Femur (tissue), 1 donor: ENCODE measurements around the gene CDH24.
"Not testable (repeated sequence)": the region's sequence is repeated elsewhere in the genome, so short reads cannot be mapped to it uniquely, and the experiment has no call there.

Experiments
- DNase-seq: peaks from one replicate; pipeline ENCODE4 v3.0.0-alpha.2; 2017

Gene CDH24

DNA sequence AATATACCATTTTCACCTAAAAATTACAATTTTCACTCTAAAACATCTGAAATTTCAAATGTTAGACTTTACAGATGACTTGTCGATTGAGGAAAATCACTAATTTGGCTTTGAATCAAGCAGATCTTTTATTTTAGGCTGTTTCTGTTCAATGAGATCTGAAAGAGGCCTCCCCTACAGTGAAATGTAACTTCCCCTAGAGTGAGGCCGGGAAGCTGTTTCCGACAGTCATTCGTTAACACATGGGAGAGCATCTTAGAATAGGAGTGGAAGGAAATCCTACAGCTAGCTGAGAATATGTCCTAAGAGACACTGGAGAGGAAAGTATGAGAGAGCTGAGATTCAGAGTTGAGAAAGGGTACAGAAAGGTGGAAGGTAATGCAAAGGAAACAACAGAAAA, 41.7 kb downstream of the CDH24 start:
- no peak for DNase-seq

DNA sequence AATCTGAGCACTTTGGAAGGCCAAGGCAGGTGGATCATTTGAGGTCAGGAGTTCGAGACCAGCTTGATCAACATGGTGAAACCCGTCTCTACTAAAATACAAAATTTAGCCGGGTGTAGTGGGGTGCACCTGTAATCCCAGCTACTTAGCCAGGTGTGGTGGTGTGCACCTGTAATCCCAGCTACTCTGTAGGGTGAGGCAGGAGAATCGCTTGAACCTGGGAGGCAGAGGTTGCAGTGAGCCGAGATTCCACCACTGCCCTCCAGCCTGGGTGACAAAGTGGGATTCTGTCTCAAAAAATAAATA, 43.6 kb downstream of the CDH24 start:
- DNase-seq: not testable (repeated sequence)

GRCh38 chr14:23013054-23013748, 44.1 kb downstream of the CDH24 start:
- DNase-seq: no peak

GRCh38 chr14:23009939-23010726, 47.2 kb downstream of the CDH24 start, which contains the start of gene C14orf93:
C14orf93 (minus strand) TSS chr14:23010143; CDS start chr14:22999023, 11,120 bp downstream.
- DNase-seq: peak; percentile 90

GRCh38 chr14:23009483-23009938, 47.8 kb downstream of the CDH24 start:
- DNase-seq: no peak

DNA sequence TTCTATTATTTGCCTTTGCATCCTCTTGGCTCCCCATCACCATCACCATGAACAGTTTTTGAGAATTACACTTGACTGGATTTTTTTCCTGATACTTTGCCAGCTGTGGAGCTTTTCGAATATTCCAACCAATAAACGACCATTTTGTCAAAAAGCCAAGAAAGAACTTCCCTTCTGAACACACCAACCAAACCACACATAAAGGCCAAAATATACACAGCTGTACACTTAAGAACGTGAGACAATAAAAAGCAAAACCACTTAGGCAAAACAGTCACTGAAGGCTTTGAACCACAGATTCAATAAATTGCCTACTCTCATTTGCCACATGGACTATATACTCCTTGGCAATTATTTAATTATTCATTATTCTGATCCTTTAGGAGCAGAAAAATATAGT, 48.5 kb downstream of the CDH24 start:
- DNase-seq: no peak

DNA sequence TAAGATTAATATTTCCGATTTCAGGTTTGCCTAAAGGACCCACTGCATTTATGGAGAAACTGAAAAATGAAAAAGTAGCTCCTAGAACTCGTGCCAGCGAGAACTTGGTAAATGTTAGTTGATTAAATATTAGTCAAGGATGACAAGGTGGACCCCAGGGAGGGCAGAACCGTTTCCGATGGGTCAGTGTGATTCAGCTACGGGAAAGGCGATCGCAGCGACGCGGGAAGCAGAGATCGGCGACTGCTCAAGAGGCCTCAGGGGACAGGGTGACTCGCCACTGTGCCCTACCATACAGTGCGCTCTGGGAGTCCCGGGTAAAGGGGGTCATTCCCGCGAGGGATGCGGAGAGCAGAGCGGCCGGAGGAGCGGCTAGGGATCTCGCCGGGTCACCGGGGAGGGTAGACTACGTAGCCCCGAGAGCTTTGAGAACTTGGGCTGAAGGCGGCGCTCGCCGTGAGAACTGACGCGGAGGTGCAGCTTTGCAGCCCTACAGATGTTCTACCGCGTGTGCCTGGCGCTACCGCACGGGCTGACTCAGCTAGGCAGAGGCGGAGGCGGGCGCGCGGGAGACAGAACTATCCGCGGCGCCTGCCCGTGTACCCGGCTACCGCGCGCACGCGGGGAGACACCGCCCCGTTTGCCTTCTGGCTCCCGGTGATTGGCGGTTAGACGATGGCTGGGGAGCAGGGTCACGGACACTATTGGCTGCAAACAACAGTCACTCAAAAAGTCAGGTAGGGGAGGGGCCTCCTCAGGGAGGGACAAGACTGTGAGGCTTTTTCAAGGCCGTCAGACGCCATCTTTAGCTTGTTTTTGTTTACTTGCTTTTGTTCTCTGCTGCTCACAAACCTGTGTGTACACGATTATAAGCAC, 50.5 kb downstream of the CDH24 start:
- DNase-seq: peak; percentile 98

GRCh38 chr14:23006188-23006534, 51.2 kb downstream of the CDH24 start:
- DNase-seq: no peak

- DNase-seq: no peak
Observed at GRCh38 chr14:23005451-23006187, 51.7 kb downstream of the CDH24 start.

DNA sequence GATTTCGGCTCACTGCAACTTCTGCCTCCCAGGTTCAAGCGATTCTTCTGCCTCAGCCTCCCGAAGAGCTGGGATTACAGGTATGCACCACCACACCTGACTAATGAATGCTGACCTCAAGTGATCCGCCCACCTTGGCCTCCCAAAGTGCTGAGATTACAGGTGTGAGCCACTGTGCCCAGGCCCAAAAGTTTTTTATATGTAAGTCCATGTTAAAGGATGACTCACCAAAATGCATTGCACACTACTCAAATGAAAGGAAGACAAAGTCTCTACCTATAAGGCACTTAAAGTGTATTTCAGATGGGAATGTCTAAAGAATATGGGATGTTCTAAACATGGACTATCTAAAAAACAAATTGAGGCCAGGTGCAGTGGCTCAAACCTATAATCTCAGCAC, 53.0 kb downstream of the CDH24 start:
- not testable (repeated sequence) for DNase-seq

DNA sequence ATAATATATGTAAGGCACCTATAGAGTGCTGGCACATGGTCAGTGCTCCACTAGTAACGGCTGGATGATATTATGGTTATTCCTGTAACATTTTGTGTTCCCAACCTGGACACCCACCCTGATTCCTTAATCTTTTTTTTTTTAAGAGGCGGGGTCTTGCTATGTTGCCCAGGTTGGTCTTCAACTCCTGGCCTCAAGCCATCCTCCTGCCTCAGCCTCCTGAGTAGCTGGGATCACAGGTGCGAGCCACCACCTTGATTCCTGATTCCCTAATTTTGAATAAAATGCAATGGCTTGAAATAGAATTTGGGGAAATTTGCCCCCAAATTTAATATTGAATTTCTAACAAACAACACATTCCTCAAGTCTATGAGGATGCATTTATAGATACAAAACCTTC, 54.7 kb downstream of the CDH24 start:
- DNase-seq: no peak

- DNase-seq: no peak
Observed at GRCh38 chr14:23000860-23001259, 56.5 kb downstream of the CDH24 start.

GRCh38 chr14:22998329-22999012, 58.8 kb downstream of the CDH24 start:
- DNase-seq: no peak

- no peak for DNase-seq
Observed at GRCh38 chr14:22997676-22998323, 59.5 kb downstream of the CDH24 start.
